K562 (cell line): Measurements from ENCODE around the gene SPATA13. TPM values are rescaled to one million over a fixed set of nuclear protein-coding genes. Genes with fewer than 3 reads are reported as not detected.

Source experiments
- ATAC-seq: fragments of 200-7000 bp; cut with Tn5 transposase; 3 replicates; pipeline ENCODE4 v1.9.1; 2020; ENCODE audit warnings: moderate library complexity
- BruUV-seq: library from RNA; stranded (reverse); fragments of 400-500 nt; replicated peaks from 2 replicates; lab custom pipeline; 2021; lab: Mats Ljungman, UMichigan
- CTCF ChIA-PET: fragments of 300-600 bp; formaldehyde crosslinking; extraction: SDS; loops from one replicate; lab custom pipeline; 2021; ENCODE audit warnings: low intra/inter-chr PET ratio; lab: Yijun Ruan, JAX
- POLR2A ChIA-PET: fragments of 300-600, 350-650 bp; sonication (Branson Sonifier 250); formaldehyde crosslinking; extraction: SDS; loops from one replicate; lab custom pipeline; 2021; ENCODE audit warnings: antibody characterized with exemption, inconsistent platforms; lab: Yijun Ruan, JAX
- DNase-seq, 4 experiments: peaks; one replicate each; pipeline versions ENCODE4 v3.0.0 to v3.0.0-alpha.2; 2011 to 2018; ENCODE audit warnings: low spot score in 3 of 4, mixed read lengths in 3 of 4; ENCODE audit errors: extremely low read depth in 1 of 4
- FAIRE-seq: peaks from 2 replicates; lab custom pipeline; 2011; peaks lifted over from hg19 to GRCh38; lab: Jason Lieb, UNC
- H2AFZ ChIP-seq: 2 replicates; pipeline ENCODE4 v1.6.0; 2011; ENCODE audit warnings: low read depth, low read length, control low read depth, inconsistent platforms
- H3K27ac ChIP-seq: fragments of 200-600 bp; 3 replicates; pipeline ENCODE4 v1.8.0; 2011; ENCODE audit warnings: low read depth, mild to moderate bottlenecking, control low read depth, inconsistent platforms, low read length, moderate library complexity, mixed read lengths; ENCODE audit errors: extremely low read depth
- H3K27me3 ChIP-seq, 2 experiments: fragments of 300-600 bp in 1 of 2; 2 replicates in 1 of 2; 3 replicates in 1 of 2; pipeline versions ENCODE4 v1.6.0 to v1.8.0; 2011; ENCODE audit warnings: inconsistent platforms in 2 of 2, low read length in 2 of 2, mild to moderate bottlenecking in 1 of 2, mixed read lengths in 1 of 2, moderate library complexity in 1 of 2; ENCODE audit not compliant: control insufficient read depth in 2 of 2, insufficient read depth in 2 of 2
- H3K36me3 ChIP-seq: fragments of 300-600 bp; 3 replicates; pipeline ENCODE4 v1.8.0; 2011; ENCODE audit warnings: mild to moderate bottlenecking, low read length, inconsistent platforms; ENCODE audit not compliant: control insufficient read depth, insufficient read depth
- H3K4me1 ChIP-seq, 2 experiments: fragments of 200-600 bp in 1 of 2; replicated peaks in 1 of 2; 2 replicates in 1 of 2; 3 replicates in 1 of 2; pipeline versions ENCODE4 v1.5.1 to v1.8.0; 2011; ENCODE audit warnings: inconsistent platforms in 2 of 2, low read length in 2 of 2, mild to moderate bottlenecking in 1 of 2, mixed read lengths in 1 of 2, moderate library complexity in 1 of 2; ENCODE audit not compliant: control insufficient read depth in 2 of 2, insufficient read depth in 2 of 2
- H3K4me2 ChIP-seq: 2 replicates; pipeline ENCODE4 v1.6.1; 2011; ENCODE audit warnings: low read length, control low read depth, inconsistent platforms, mixed read lengths; ENCODE audit not compliant: insufficient read depth
- H3K4me3 ChIP-seq: fragments of 200-600 bp; sonication (generic), shearing (Covaris generic); 2 replicates; pipeline ENCODE4 v1.5.1; 2016; ENCODE audit warnings: control low read depth, inconsistent platforms
- H3K79me2 ChIP-seq: fragments of 200-600 bp; 3 replicates; pipeline ENCODE4 v1.8.0; 2011; ENCODE audit warnings: low read length, inconsistent platforms; ENCODE audit not compliant: control insufficient read depth, insufficient read depth
- H3K9ac ChIP-seq, 2 experiments: 2 replicates each; pipeline versions ENCODE4 v1.6.0 to v1.6.1; 2011; ENCODE audit warnings: low read depth in 2 of 2, low read length in 2 of 2, control low read depth in 1 of 2, inconsistent platforms in 1 of 2, mild to moderate bottlenecking in 1 of 2, mixed read lengths in 1 of 2; ENCODE audit not compliant: insufficient read depth in 1 of 2
- H3K9me1 ChIP-seq: one replicate; pipeline ENCODE4 v1.6.0; 2011; ENCODE audit warnings: inconsistent platforms, mild to moderate bottlenecking, low read length, moderate library complexity; ENCODE audit not compliant: control insufficient read depth, insufficient read depth
- H3K9me3 ChIP-seq: replicated peaks from 2 replicates; pipeline ENCODE4 v1.5.1; 2011; ENCODE audit warnings: low read depth, low read length, inconsistent platforms; ENCODE audit not compliant: control insufficient read depth, insufficient read depth
- H4K20me1 ChIP-seq: replicated peaks from 2 replicates; pipeline ENCODE4 v1.6.1; 2011; ENCODE audit warnings: low read length, inconsistent platforms, mixed read lengths; ENCODE audit not compliant: control insufficient read depth, insufficient read depth
- BRF1 ChIP-seq: IDR thresholded peaks from 3 replicates; pipeline ENCODE4 v1.6.1; 2011; ENCODE audit warnings: borderline replicate concordance, mild to moderate bottlenecking; ENCODE audit not compliant: insufficient read length; ENCODE audit errors: extremely low read depth
- DMBX1 ChIP-seq: fragments of 250-450 bp; sonication (Bioruptor Pico); IDR thresholded peaks from 2 replicates; pipeline ENCODE4 v1.8.0; 2022; ENCODE audit warnings: inconsistent platforms, mild to moderate bottlenecking, moderate library complexity, borderline replicate concordance
- HNRNPH1 ChIP-seq: fragments of 200-400 bp; formaldehyde crosslinking; optimal IDR thresholded peaks from 2 replicates; pipeline ENCODE3; 2017; ENCODE audit warnings: low read depth, mild to moderate bottlenecking, low read length, moderate library complexity
- POLR2A ChIP-seq: fragments of 450-650 bp; conservative IDR thresholded peaks from 2 replicates; pipeline ENCODE4 v1.6.1; 2016
- RNF2 ChIP-seq: sonication (generic); IDR thresholded peaks from 2 replicates; pipeline ENCODE4 v1.6.1; 2016
- SMC3 ChIP-seq: conservative IDR thresholded peaks from 2 replicates; pipeline ENCODE4 v1.6.1; 2011; ENCODE audit warnings: low read depth, low read length, improper control_type of control experiment; ENCODE audit not compliant: insufficient read depth
- SREBF2 ChIP-seq: sonication (generic); formaldehyde crosslinking; IDR thresholded peaks from 2 replicates; pipeline ENCODE4 v1.4.0; 2020; ENCODE audit warnings: mild to moderate bottlenecking, missing genetic modification reagents
- WGBS: fragments of 100-300 bp; shearing (Covaris generic); methylation state at CpG from one replicate; pipeline ENCODE4 v1.1.6; 2016; ENCODE audit warnings: low coverage, mixed read lengths; ENCODE audit not compliant: insufficient coverage; ENCODE audit errors: missing lambda C conversion rate; 5-methylcytosine and 5-hydroxymethylcytosine counted together
- in situ Hi-C: fragments of 300-500 bp; cut with MboI; formaldehyde crosslinking; loops from 4 replicates; pipeline ENCODE4 v1.15.0; 2018; ENCODE audit warnings: inconsistent platforms, mixed read lengths
- intact Hi-C: fragments of 100-400 bp; cut with micrococcal nuclease; formaldehyde crosslinking; loops from 2 replicates; pipeline ENCODE4 v1.14.2; 2022
- polyA plus RNA-seq, 8 experiments: library from polyadenylated mRNA; depleted of rRNA in 4 of 8; stranded (reverse) in 5 of 8; unstranded in 3 of 8; fragments of >200 nt; fragmentation: Nextera tagmentation in 2 of 8; fragmentation: Illumina TruSeq in 1 of 8; extraction: Ambion mirVana in 2 of 8; extraction: Trizol in 1 of 8; gene quantifications; 2 replicates each; pipeline versions ENCODE4 v1.2.1 to v1.2.3, GENCODE V29; 2011 to 2014; ENCODE audit warnings: inconsistent platforms in 1 of 8, missing spikeins in 1 of 8
- total RNA-seq, 7 experiments: library from RNA; depleted of rRNA in 6 of 7; stranded (reverse); fragments of >200 nt in 6 of 7; fragmentation: Illumina TruSeq in 2 of 7; extraction: Trizol in 2 of 7; gene quantifications; 2 replicates each; pipeline versions ENCODE4 v1.2.1 to v1.2.3, GENCODE V29; 2011 to 2021; ENCODE audit warnings: low replicate concordance in 1 of 7
- TF ChIP-seq, protein P1 (sequence below): sonication (generic); formaldehyde crosslinking; IDR thresholded peaks from 2 replicates; pipeline ENCODE4 v1.8.1; 2023; ENCODE audit warnings: mild to moderate bottlenecking, missing genetic modification reagents, moderate library complexity
- TF ChIP-seq, protein P2 (sequence below): fragments of 250-450 bp; sonication (Bioruptor Pico); IDR thresholded peaks from 2 replicates; pipeline ENCODE4 v1.4.0; 2020; ENCODE audit warnings: mild to moderate bottlenecking, moderate library complexity

SPATA13 gene
- total and polyA plus RNA-seq, 9 of the 15 experiments (the other 6 are each of a cell fraction or from before 2014, with no cell fraction given) = 0.08 to 0.99 (median 0.21) TPM; not detected in 2

DNA sequence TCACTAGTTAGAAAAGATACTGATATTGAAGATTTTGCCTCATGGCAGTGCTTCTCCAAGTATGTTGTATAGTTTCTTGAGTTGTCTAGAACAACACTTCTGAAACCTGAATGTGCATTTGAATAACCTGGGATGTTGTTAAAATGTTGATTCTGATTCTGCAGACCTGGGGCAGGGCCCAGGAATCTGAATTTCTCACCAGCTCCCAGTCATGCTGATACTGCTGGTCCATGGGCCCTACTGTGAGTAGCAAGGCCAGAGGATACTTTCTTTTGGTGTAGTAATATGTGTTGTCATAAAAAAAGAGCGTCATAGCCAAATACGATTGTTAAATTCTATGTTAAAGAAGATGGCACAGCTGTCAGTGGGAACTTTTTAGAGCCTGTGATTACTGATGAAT is 107.3 kb downstream of the SPATA13 start (continued):
- TF ChIP-seq SREBF2 = no peak

DNA sequence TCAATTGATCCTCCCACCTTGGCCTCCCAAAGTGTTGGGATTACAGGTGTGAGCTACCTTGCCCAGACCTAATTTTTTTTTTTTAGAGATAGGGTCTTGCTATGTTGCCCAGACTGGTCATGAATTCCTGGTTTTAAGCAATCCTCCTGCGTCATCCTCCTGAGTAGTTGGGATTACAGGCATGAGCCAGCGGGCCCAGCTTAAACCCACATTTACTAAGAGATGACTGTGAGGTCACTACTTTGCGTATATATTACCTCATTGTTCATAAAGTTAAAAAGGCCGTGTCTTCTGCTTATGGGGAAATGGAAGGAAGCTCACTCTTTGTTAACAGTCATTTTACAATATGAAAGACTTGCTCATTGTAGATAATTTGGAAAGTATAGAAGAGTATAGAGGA is 109.3 kb downstream of the SPATA13 start:
- H3K4me2 ChIP-seq = no peak overlapping the region
- H3K9ac ChIP-seq = no peak overlapping the region
- BruUV-seq = no TSS peak
- ATAC-seq = no peak
- POLR2A ChIA-PET = interaction anchor here (0.6 kb wide), 2 partner anchors 17 to 33 kb away, joined by 3 read pairs; no protein-coding TSS in a partner anchor
- no peak overlapping the region for H3K4me3 ChIP-seq
- no peak overlapping the region for H2AFZ ChIP-seq
- in situ Hi-C loops (no loop called here), intact Hi-C loops (no loop called here)
- no peaks in the 10 kb centered on the region for H3K79me2 ChIP-seq
- CTCF ChIA-PET = no interaction called here
- H3K9me3 ChIP-seq = no peaks in the 10 kb centered on the region
- no peaks in the 10 kb centered on the region for H3K9me1 ChIP-seq
- DNase-seq = no peak
- H3K27ac ChIP-seq = no peak overlapping the region
- 2% methylated on average over 4 of the region's 4 CpGs for WGBS
- no peaks in the 10 kb centered on the region for H4K20me1 ChIP-seq
- H3K27me3 ChIP-seq = peaks cover 2 to 15% of the 10 kb centered on the region in 2 experiments; a peak in 4 of 5 replicates
- H3K36me3 ChIP-seq = no peaks in the 10 kb centered on the region
- FAIRE-seq = no peak
- TF ChIP-seq BRF1 (no peak), POLR2A (no peak), HNRNPH1 (no peak), DMBX1 (no peak), SMC3 (no peak), RNF2 (no peak)
- TF ChIP-seq, protein P1, sequence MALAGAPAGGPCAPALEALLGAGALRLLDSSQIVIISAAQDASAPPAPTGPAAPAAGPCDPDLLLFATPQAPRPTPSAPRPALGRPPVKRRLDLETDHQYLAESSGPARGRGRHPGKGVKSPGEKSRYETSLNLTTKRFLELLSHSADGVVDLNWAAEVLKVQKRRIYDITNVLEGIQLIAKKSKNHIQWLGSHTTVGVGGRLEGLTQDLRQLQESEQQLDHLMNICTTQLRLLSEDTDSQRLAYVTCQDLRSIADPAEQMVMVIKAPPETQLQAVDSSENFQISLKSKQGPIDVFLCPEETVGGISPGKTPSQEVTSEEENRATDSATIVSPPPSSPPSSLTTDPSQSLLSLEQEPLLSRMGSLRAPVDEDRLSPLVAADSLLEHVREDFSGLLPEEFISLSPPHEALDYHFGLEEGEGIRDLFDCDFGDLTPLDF (CRISPR knock-in tag) = no peak
- TF ChIP-seq, protein P2, sequence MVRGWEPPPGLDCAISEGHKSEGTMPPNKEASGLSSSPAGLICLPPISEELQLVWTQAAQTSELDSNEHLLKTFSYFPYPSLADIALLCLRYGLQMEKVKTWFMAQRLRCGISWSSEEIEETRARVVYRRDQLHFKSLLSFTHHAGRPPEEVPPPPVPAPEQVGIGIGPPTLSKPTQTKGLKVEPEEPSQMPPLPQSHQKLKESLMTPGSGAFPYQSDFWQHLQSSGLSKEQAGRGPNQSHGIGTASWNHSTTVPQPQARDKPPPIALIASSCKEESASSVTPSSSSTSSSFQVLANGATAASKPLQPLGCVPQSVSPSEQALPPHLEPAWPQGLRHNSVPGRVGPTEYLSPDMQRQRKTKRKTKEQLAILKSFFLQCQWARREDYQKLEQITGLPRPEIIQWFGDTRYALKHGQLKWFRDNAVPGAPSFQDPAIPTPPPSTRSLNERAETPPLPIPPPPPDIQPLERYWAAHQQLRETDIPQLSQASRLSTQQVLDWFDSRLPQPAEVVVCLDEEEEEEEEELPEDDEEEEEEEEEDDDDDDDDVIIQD (CRISPR knock-in tag) = no peak
- no peaks in the 10 kb centered on the region for H3K4me1 ChIP-seq
